ENCODE results near the gene PPP1R10. TPM values are rescaled to one million over a fixed set of nuclear protein-coding genes. Genes with fewer than 3 reads are reported as not detected.

The PPP1R10 gene
- total and polyA plus RNA-seq, 2 of the 13 experiments (the other 11 are each of a cell fraction or from before 2014, with no cell fraction given) = 26.3 to 38.4 TPM

GRCh38 chr6:30618270-30618797 lies 1.3 kb upstream of the PPP1R10 start:
- H3K36me3 ChIP-seq (replicated peaks in 1 of 2; ENCODE audit: control insufficient read depth in 1 of 2, insufficient read depth in 2 of 2, low read length in 2 of 2) = peaks cover 8 to 28% of the 10 kb centered on the region in 2 experiments
- no peak for FAIRE-seq
- TF ChIP-seq, protein P1, sequence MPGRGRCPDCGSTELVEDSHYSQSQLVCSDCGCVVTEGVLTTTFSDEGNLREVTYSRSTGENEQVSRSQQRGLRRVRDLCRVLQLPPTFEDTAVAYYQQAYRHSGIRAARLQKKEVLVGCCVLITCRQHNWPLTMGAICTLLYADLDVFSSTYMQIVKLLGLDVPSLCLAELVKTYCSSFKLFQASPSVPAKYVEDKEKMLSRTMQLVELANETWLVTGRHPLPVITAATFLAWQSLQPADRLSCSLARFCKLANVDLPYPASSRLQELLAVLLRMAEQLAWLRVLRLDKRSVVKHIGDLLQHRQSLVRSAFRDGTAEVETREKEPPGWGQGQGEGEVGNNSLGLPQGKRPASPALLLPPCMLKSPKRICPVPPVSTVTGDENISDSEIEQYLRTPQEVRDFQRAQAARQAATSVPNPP (CRISPR knock-in tag; IDR thresholded peaks at IDR 0.05) = no peak
- 0 out of 2 replicates have a peak, but pooled peaks have one; percentile 2 for TF ChIP-seq HNF4A (CRISPR knock-in tag; IDR thresholded peaks at IDR 0.05)
- 0 out of 2 replicates have a peak, but pooled peaks have one; percentile 13 for TF ChIP-seq ZNF557 (CRISPR knock-in tag; IDR thresholded peaks at IDR 0.05)
- no peak for TF ChIP-seq ZNF33B (CRISPR knock-in tag; IDR thresholded peaks at IDR 0.05)
- 0 out of 2 replicates have a peak, but pooled peaks have one; percentile 7 for TF ChIP-seq MYPOP (CRISPR knock-in tag; IDR thresholded peaks at IDR 0.05)
- TF ChIP-seq ZNF207 (IDR thresholded peaks at IDR 0.05; ENCODE audit: borderline replicate concordance) = no peak
- TF ChIP-seq ZBTB37 (CRISPR knock-in tag; IDR thresholded peaks at IDR 0.05) = no peak
- no peak for TF ChIP-seq TBX2 (CRISPR knock-in tag; IDR thresholded peaks at IDR 0.05; ENCODE audit: borderline replicate concordance)
- no peak for TF ChIP-seq ZNF276 (CRISPR knock-in tag; IDR thresholded peaks at IDR 0.05; ENCODE audit: low read depth)
- TF ChIP-seq PAX8 (CRISPR knock-in tag; IDR thresholded peaks at IDR 0.05; ENCODE audit: borderline replicate concordance) = 0 out of 2 replicates have a peak, but pooled peaks have one; percentile 40
- TF ChIP-seq SATB2 (CRISPR knock-in tag; IDR thresholded peaks at IDR 0.05) = no peak
- 0 out of 2 replicates have a peak, but pooled peaks have one; percentile 17 for TF ChIP-seq NFIC (IDR thresholded peaks at IDR 0.05; ENCODE audit: low read length)
- TF ChIP-seq, protein P2, sequence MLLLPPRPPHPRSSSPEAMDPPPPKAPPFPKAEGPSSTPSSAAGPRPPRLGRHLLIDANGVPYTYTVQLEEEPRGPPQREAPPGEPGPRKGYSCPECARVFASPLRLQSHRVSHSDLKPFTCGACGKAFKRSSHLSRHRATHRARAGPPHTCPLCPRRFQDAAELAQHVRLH (CRISPR knock-in tag; IDR thresholded peaks at IDR 0.05; ENCODE audit: borderline replicate concordance, low read depth) = no peak
- TF ChIP-seq CHCHD3 (CRISPR knock-in tag; IDR thresholded peaks at IDR 0.05) = no peak
- TF ChIP-seq, protein P3, sequence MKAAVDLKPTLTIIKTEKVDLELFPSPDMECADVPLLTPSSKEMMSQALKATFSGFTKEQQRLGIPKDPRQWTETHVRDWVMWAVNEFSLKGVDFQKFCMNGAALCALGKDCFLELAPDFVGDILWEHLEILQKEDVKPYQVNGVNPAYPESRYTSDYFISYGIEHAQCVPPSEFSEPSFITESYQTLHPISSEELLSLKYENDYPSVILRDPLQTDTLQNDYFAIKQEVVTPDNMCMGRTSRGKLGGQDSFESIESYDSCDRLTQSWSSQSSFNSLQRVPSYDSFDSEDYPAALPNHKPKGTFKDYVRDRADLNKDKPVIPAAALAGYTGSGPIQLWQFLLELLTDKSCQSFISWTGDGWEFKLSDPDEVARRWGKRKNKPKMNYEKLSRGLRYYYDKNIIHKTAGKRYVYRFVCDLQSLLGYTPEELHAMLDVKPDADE (CRISPR knock-in tag; IDR thresholded peaks at IDR 0.05) = no peak
- TF ChIP-seq RBAK (CRISPR knock-in tag; IDR thresholded peaks at IDR 0.05) = 0 out of 2 replicates have a peak, but pooled peaks have one; percentile 2
- TF ChIP-seq MLLT10 (CRISPR knock-in tag; IDR thresholded peaks at IDR 0.05) = no peak

More at GRCh38 chr6:30618270-30618797, 1.3 kb upstream of the PPP1R10 start:
- H3K9ac ChIP-seq (ENCODE audit: insufficient read depth, low read depth, low read length) = peak overlapping the region; percentile 100
- BruUV-seq (replicated peaks) = no TSS peak
- H3K4me1 ChIP-seq (ENCODE audit: insufficient read depth, low read length) = peaks cover 27% of the 10 kb centered on the region
- no peak overlapping the region for H2AFZ ChIP-seq (ENCODE audit: low read length)
- DNase-seq (ENCODE audit: low spot score) (peak; percentile 25), ATAC-seq (no peak)
- intact Hi-C loops (cut with micrococcal nuclease; ENCODE audit: unreplicated experiment) (loop anchor here (5.0 kb wide), 1 partner anchor 39 kb away; no protein-coding TSS in a partner anchor), in situ Hi-C loops (cut with HindIII; ENCODE audit: extremely low pct_ligation_motif_present, low pct_unique_long_range_greater_than_20kb) (no loop called here)
- peaks cover 12% of the 10 kb centered on the region for H4K20me1 ChIP-seq (ENCODE audit: insufficient read depth, low read length)
- 1% methylated on average over 8 of the region's 8 CpGs for WGBS (ENCODE audit: low lambda C conversion rate)
- CTCF ChIA-PET (ENCODE audit: low intra/inter-chr PET ratio, low total read pairs) = interaction anchor here (0.9 kb wide), 1 partner anchor 104 kb away, joined by 3 read pairs; no protein-coding TSS in a partner anchor
- peaks cover 44% of the 10 kb centered on the region for H3K79me2 ChIP-seq (ENCODE audit: insufficient read depth, low read length)
- peak overlapping the region; percentile 83 to 90 (median 89) for H3K4me3 ChIP-seq (replicated peaks in 1 of 3; ENCODE audit: insufficient read depth in 1 of 3, low read depth in 2 of 3, low read length in 3 of 3)
- H3K9me3 ChIP-seq (ENCODE audit: low read length) = no peaks in the 10 kb centered on the region
- H3K4me2 ChIP-seq (ENCODE audit: low read depth, low read length) = peak overlapping the region; percentile 78
- H3K27ac ChIP-seq (ENCODE audit: extremely low read length, insufficient read depth, low read length) = peak overlapping the region; percentile 96
- H3K27me3 ChIP-seq (ENCODE audit: control insufficient read depth in 1 of 2, insufficient read depth in 2 of 2, low read length in 2 of 2) = no peaks in the 10 kb centered on the region; a peak in 1 of 5 replicates
- POLR2A ChIA-PET = interaction anchor here (0.8 to 2.6 kb wide), 29 partner anchors 8 to 290 kb away, joined by 3 to 36 read pairs (median 7); partner anchors contain the start of genes ABCF1, ATAT1, C6orf136 and DDR1
